ENCODE measurements around the gene DEDD.

DNA sequence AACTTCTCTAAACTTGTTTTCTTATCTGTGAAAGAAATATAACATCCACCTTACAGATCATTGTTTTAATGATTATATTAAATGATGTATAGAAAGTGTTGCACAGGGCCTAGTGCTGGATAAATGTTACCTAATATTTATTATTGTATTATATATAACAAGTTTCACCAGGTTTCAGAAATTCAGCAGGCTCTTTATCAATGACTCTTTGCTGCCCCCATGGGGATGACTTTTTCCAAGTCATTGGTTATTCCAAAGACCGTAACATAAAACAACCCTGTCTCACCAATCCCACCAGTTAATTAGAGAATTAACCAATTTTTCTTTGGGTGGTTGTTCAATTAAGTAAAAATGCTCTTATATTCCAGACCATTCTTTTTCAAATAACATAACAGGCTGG lies 7.3 kb upstream of the DEDD start:
- TF ChIP-seq, protein P1, sequence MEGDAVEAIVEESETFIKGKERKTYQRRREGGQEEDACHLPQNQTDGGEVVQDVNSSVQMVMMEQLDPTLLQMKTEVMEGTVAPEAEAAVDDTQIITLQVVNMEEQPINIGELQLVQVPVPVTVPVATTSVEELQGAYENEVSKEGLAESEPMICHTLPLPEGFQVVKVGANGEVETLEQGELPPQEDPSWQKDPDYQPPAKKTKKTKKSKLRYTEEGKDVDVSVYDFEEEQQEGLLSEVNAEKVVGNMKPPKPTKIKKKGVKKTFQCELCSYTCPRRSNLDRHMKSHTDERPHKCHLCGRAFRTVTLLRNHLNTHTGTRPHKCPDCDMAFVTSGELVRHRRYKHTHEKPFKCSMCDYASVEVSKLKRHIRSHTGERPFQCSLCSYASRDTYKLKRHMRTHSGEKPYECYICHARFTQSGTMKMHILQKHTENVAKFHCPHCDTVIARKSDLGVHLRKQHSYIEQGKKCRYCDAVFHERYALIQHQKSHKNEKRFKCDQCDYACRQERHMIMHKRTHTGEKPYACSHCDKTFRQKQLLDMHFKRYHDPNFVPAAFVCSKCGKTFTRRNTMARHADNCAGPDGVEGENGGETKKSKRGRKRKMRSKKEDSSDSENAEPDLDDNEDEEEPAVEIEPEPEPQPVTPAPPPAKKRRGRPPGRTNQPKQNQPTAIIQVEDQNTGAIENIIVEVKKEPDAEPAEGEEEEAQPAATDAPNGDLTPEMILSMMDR (IDR thresholded peaks at IDR 0.05; ENCODE audit: insufficient read depth, low read depth, low read length) = peak; percentile 50
- TF ChIP-seq EZH2 (IDR thresholded peaks at IDR 0.05; ENCODE audit: insufficient read depth, low read length) = no peak
